ENCODE measurements around the gene RSPO3. TPM values are rescaled to one million over a fixed set of nuclear protein-coding genes. Genes with fewer than 3 reads are reported as not detected.
"Not testable (repeated sequence)": the region's sequence is repeated elsewhere in the genome, so short reads cannot be mapped to it uniquely, and the experiment has no call there.

The RSPO3 gene
- total RNA-seq, 1 experiment from 2014 or later = 0.11 TPM

DNA sequence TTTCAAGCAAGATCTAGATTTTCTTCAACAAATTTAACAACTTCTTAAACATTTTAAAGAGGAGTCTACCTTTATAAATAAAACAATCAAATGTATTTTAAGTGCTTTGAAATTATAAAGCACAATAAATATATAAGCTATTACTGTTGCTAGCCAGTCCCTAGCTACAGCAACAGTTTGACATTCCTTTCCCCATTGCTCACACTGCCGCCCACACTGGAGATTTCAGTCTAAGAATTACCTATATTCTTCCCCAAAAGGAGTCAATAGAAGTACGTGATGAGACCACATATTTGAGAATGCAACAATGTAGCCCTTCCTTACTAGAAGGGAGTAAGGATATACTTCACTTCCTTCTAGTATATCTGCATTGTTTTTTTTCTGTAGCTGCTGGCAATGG lies 82.8 kb downstream of the RSPO3 start:
- peak; percentile 27 for DNase-seq (ENCODE audit: low read depth)

GRCh38 chr6:127202676-127203075 lies 84.2 kb downstream of the RSPO3 start:
- DNase-seq (ENCODE audit: low read depth) = no peak

DNA sequence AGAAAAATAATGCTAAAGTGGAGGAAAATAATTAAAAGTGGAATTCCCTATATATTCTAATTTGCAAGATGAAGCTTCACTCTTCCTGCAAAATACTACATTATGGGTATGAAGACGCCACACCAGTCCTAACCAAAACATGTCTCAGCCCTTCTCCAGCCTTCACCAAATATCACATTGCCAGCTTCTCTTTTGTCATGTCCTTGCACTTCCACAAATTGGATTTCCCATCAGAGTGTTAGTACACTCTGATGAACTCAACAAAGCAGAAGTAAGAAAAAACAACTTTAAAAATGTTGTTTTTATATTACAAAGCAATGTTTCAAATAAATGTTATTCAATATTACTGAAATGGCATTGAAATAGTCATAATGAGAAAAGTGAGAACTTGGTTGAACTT lies 85.8 kb downstream of the RSPO3 start:
- DNase-seq (ENCODE audit: low read depth) = no peak

DNA sequence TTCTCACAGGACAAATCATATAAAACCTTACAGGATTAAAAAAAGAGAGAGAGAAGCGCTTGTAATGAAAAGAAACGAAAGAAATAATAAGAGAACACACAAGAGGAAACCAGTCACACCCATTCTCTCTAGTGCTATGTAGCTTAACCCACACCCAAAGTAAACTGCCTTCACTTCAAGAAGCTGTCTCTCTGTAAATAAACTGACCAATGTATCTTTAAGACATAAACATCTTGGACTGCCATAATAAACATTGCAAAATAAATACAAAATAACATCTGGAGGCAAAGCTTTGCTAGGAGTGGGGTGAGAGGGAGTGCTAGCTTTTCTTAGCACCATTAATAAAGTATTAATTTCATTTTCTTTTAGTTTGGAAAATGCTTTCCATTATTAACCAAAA lies 86.6 kb downstream of the RSPO3 start:
- no peak for DNase-seq (ENCODE audit: low read depth)

DNA sequence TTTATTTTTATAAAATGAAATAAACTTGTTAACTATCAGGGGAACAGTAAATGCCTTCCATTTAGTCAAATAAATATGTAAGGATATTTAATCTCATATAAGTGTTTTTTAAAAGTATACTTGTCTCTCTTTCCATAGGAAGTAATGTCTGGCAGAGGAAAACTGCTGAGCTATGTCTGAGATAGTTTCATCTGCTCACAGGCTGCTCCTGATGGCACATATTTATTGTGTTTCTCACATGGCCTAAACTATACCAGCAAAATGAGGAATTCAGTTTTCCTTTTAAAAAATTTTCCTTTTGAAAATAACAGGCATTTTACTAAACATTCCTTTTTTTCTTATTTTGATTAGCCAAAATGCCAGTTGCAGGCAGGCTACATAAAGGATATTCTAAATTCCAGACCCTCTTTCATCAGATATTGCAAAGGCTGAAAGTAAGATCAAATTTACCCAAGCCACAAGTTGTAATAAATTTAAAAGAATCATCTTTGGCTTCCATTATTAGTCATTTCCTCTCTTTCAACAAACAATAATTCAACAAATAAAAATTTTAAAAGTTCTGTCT lies 88.1 kb downstream of the RSPO3 start:
- no peak for DNase-seq (ENCODE audit: low read depth)

GRCh38 chr6:127207591-127208120 lies 89.2 kb downstream of the RSPO3 start:
- peak; percentile 69 for DNase-seq (ENCODE audit: low read depth)

GRCh38 chr6:127210725-127211124 lies 92.3 kb downstream of the RSPO3 start:
- no peak for DNase-seq (ENCODE audit: low read depth)

- DNase-seq (ENCODE audit: low read depth) = no peak
Measured at GRCh38 chr6:127212376-127212775, 93.9 kb downstream of the RSPO3 start.

DNA sequence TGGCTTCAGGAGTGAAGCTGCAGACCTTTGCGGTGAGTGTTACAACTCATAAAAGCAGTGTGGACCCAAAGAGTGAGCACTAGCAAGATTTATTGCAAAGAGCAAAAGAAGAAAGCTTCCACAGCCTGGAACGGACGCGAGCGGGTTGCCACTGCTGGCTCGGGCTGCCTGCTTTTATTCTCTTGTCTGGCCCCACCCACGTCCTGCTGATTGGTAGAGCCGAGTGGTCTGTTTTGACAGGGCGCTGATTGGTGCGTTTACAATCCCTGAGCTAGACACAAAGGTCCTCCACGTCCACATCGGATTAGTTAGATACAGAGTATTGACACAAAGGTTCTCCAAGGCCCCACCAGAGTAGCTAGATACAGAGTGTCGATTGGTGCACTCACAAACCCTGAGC lies 95.6 kb downstream of the RSPO3 start:
- DNase-seq (ENCODE audit: low read depth) = not testable (repeated sequence)

GRCh38 chr6:127214531-127214930 lies 96.1 kb downstream of the RSPO3 start:
- DNase-seq (ENCODE audit: low read depth) = not testable (repeated sequence)

DNA sequence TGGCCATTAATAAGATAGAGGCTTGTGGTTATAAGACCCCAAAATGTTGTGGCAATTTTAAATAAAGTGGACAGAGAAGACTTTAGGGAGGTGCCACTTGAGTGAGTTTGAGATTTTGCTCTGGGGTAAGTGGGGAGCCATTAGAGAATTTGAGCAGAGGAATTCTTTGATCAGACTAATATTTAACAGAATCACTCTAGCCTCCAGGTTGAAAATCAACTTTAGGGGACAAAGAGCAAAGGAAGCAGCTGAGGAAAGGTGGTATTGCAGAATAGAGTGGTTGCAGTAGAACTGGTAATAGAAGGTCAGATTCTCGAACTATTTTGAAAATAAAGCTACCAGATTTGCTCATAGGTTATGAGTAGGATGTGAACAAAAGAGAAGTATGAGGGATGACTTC lies 97.5 kb downstream of the RSPO3 start:
- no peak for DNase-seq (ENCODE audit: low read depth)

DNA sequence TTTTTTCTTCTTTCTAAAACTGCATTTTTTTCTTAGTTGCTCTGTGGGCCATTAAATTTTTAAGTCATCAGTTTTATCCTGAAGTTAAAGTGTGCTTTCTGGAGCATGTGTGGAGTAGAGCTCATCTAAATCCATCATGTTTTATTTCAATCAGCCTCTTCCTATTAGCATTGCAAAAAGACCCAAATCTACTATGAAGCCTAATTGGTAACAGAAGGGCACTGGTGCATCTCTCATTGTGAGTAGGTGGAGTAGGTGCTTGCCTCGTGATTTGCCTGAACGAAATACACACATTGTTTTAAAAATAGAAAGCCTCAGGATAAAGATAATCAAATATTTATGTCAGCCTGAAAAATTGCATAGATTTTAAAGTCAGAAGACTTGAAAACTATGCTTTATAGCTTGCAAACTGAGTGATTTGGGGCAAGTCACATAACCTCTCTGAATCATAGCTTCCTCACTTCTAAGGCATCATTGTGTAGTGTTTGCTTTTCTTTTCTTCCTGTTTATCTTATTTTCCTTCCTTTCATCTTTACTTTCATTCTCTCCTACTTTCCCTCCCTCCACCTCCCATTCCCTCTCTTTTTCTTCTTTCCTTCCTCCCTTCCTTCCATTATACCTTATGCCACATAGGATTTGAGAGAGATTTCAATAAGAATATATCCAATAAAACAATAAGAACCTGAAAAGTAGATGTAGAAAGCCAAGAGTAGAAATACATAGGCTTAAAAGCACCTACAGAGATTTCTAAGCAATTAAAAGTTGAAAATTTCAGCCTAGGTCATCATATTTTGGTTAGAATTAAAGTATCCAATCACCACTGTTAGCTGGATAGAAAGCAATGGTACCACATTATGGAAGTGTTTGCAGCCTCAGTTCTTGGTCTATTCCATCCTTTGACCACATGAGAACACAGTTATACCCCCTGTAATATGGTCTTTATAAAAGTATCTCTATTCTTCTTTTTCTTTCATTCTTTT lies 98.6 kb downstream of the RSPO3 start:
- no peak for DNase-seq (ENCODE audit: low read depth)

DNA sequence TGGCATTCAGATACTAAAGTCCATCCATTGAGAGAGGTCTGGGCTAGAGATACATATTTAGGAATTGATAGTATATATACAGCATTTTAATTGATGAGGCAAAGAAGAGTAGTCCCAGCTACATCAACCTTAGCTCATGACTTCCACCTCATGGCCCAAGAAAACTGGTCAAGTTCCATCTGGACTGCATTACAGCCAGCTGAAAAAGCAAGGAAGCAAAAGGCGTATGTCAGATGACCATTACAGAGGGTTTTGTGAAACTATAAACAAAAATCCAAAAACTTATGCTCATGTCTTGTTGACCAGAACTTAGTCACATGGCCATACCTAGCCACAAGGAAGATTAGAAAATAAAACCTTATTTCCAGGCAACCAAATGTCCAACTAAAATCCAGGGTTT lies 101.4 kb downstream of the RSPO3 start:
- no peak for DNase-seq (ENCODE audit: low read depth)

DNA sequence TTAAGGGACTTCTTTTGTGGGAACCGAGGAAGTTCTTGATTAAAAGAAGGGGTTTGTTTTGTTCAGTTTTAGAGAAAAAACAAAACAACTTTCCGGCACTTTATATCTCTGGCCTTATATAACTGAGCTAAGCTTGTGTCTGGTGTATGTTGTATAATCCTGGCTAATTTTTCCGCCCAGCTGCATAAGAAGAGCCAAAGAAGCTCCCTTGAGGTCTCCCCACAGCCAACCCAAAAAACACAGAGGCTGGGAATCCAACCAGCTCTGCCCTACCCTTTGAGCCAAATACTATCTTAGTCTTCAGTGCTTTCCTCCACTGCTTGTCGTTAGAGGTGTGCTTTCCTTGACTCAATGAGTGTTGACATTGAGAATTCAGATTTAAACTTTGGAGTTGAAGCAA lies 102.7 kb downstream of the RSPO3 start:
- DNase-seq (ENCODE audit: low read depth) = no peak

GRCh38 chr6:127222418-127222817 lies 103.9 kb downstream of the RSPO3 start:
- DNase-seq (ENCODE audit: low read depth) = no peak

GRCh38 chr6:127225497-127225896 lies 107.0 kb downstream of the RSPO3 start:
- peak; percentile 13 for DNase-seq (ENCODE audit: low read depth)

GRCh38 chr6:127233819-127234218 lies 115.3 kb downstream of the RSPO3 start:
- DNase-seq (ENCODE audit: low read depth) = not testable (repeated sequence)

DNA sequence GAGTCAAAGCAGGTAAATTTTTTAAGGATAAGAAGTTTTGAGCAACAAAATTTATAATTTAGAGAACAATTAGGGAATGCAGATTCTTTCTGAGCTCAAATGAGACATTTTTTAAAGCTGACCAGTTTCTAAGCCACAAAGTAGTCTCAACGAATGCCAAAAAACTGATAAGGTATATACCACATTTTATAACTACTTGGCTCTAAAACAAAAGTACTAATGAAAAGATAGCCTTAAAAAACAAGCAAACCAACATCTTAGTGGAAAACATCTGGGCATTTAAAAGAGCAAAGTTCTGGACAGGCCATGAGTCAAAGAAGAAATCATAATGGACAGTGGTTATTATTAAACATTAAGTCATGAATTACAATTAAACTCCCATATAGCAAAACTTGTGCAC lies 125.0 kb downstream of the RSPO3 start:
- no peak for DNase-seq (ENCODE audit: low read depth)
